Putamen (tissue), 1 donor: ENCODE results near the gene KCNJ12.
"Not testable (repeated sequence)": the region's sequence is repeated elsewhere in the genome, so short reads cannot be mapped to it uniquely, and the experiment has no call there.

Experiments
- DNase-seq: peaks from one replicate; pipeline ENCODE4 v3.0.0-alpha.2; 2016; ENCODE audit warnings: low spot score

The KCNJ12 gene

GRCh38 chr17:21408224-21408623, 32.1 kb downstream of the KCNJ12 start:
- DNase-seq = not testable (repeated sequence)

- DNase-seq = not testable (repeated sequence)
Observed at GRCh38 chr17:21408766-21409300, 32.7 kb downstream of the KCNJ12 start.

- DNase-seq = not testable (repeated sequence)
Observed at GRCh38 chr17:21409388-21409787, 33.2 kb downstream of the KCNJ12 start.

GRCh38 chr17:21409971-21410370, 33.8 kb downstream of the KCNJ12 start:
- DNase-seq = not testable (repeated sequence)

GRCh38 chr17:21410371-21410770, 34.2 kb downstream of the KCNJ12 start:
- DNase-seq = not testable (repeated sequence)

- DNase-seq = not testable (repeated sequence)
Observed at GRCh38 chr17:21410906-21411678, 34.9 kb downstream of the KCNJ12 start.

- DNase-seq = not testable (repeated sequence)
Observed at GRCh38 chr17:21411679-21412205, 35.6 kb downstream of the KCNJ12 start.

- DNase-seq = not testable (repeated sequence)
Observed at GRCh38 chr17:21412207-21412681, 36.1 kb downstream of the KCNJ12 start.

GRCh38 chr17:21413570-21414279, 37.6 kb downstream of the KCNJ12 start:
- not testable (repeated sequence) for DNase-seq

GRCh38 chr17:21414616-21415015, 38.5 kb downstream of the KCNJ12 start:
- DNase-seq = not testable (repeated sequence)

GRCh38 chr17:21415166-21415990, 39.2 kb downstream of the KCNJ12 start:
- DNase-seq = not testable (repeated sequence)

GRCh38 chr17:21416471-21416981, 40.4 kb downstream of the KCNJ12 start:
- not testable (repeated sequence) for DNase-seq

- not testable (repeated sequence) for DNase-seq
Observed at GRCh38 chr17:21417349-21417748, 41.2 kb downstream of the KCNJ12 start.

- no peak for DNase-seq
Observed at GRCh38 chr17:21417921-21418320, 41.8 kb downstream of the KCNJ12 start.

GRCh38 chr17:21418446-21419298, 42.5 kb downstream of the KCNJ12 start:
- DNase-seq = no peak

- no peak for DNase-seq
Observed at GRCh38 chr17:21419299-21420239, 43.4 kb downstream of the KCNJ12 start.

GRCh38 chr17:21420503-21421090, 44.4 kb downstream of the KCNJ12 start:
- not testable (repeated sequence) for DNase-seq

- DNase-seq = not testable (repeated sequence)
Observed at GRCh38 chr17:21421421-21422310, 45.5 kb downstream of the KCNJ12 start.
